Measurements from ENCODE around the gene VAV3. TPM values are rescaled to one million over a fixed set of nuclear protein-coding genes. Genes with fewer than 3 reads are reported as not detected.
"Not testable (repeated sequence)": the region's sequence is repeated elsewhere in the genome, so short reads cannot be mapped to it uniquely, and the experiment has no call there.

VAV3 gene
- total and polyA plus RNA-seq, 8 donors, result 7.1 to 21.4 (median 12.8) TPM

- no peak for ATAC-seq
- no peak for TF ChIP-seq CTCF (IDR thresholded peaks at IDR 0.05)
- Histone ChIP-seq H3K4me1 (peaks cover 0 to 2% (median 0%) of the 10 kb centered on the region in 3 donors), H3K4me3 (no peak overlapping the region), H3K36me3 (no peaks in the 10 kb centered on the region), H3K9me3 (no peaks in the 10 kb centered on the region), H3K27ac (no peak overlapping the region), H3K27me3 (no peaks in the 10 kb centered on the region)
- intact Hi-C loops (cut with DNase I), result no loop called here
- WGBS, 2 donors, result 68 to 82% methylated on average over 4 of the region's 4 CpGs
- no peak for DNase-seq
- no peak for FAIRE-seq
Observed at GRCh38 chr1:107657356-107657755, 307.6 kb downstream of the VAV3 start.

- no peak for TF ChIP-seq CTCF (IDR thresholded peaks at IDR 0.05)
- H3K4me3 ChIP-seq, result no peak overlapping the region
- no peak for FAIRE-seq
- intact Hi-C loops (cut with DNase I), result no loop called here
- H3K9me3 ChIP-seq, result no peaks in the 10 kb centered on the region
- H3K27me3 ChIP-seq, result no peaks in the 10 kb centered on the region
- peaks cover 0 to 2% (median 0%) of the 10 kb centered on the region in 3 donors for H3K4me1 ChIP-seq
- ATAC-seq, result no peak
- no peak for DNase-seq
- 16 to 26% methylated on average over 2 of the region's 2 CpGs for WGBS, 2 donors
- no peak overlapping the region for H3K27ac ChIP-seq
- H3K36me3 ChIP-seq, result no peaks in the 10 kb centered on the region
Observed at GRCh38 chr1:107653765-107654164, 311.2 kb downstream of the VAV3 start.

- H3K36me3 ChIP-seq, result no peaks in the 10 kb centered on the region
- no peaks in the 10 kb centered on the region for H3K9me3 ChIP-seq
- ATAC-seq (no peak), DNase-seq (no peak), FAIRE-seq (no peak)
- peaks cover 0 to 2% (median 0%) of the 10 kb centered on the region in 3 donors for H3K4me1 ChIP-seq
- TF ChIP-seq CTCF (IDR thresholded peaks at IDR 0.05), result no peak
- H3K27me3 ChIP-seq, result no peaks in the 10 kb centered on the region
- intact Hi-C loops (cut with DNase I), result no loop called here
- no peak overlapping the region for H3K27ac ChIP-seq
- 25 to 32% methylated on average over 1 of the region's 1 CpG for WGBS, 2 donors
- H3K4me3 ChIP-seq, result no peak overlapping the region
Observed at GRCh38 chr1:107653005-107653404, 312.0 kb downstream of the VAV3 start.

GRCh38 chr1:107650825-107651224 is 314.2 kb downstream of the VAV3 start:
- H3K36me3 ChIP-seq; FAIRE-seq; H3K27me3 ChIP-seq; ATAC-seq; DNase-seq; H3K27ac ChIP-seq; H3K4me1 ChIP-seq; H3K4me3 ChIP-seq; intact Hi-C loops (cut with DNase I); H3K9me3 ChIP-seq: not testable (repeated sequence)
- WGBS, 2 donors, result 78 to 83% methylated on average over 2 of the region's 2 CpGs

GRCh38 chr1:107649023-107649422 is 316.0 kb downstream of the VAV3 start:
- peaks cover 0 to 2% (median 0%) of the 10 kb centered on the region in 3 donors for H3K4me1 ChIP-seq
- H3K27ac ChIP-seq, result no peak overlapping the region

More at GRCh38 chr1:107649023-107649422, 316.0 kb downstream of the VAV3 start:
- no peak for TF ChIP-seq CTCF (IDR thresholded peaks at IDR 0.05)
- Histone ChIP-seq H3K36me3 (no peaks in the 10 kb centered on the region), H3K9me3 (no peaks in the 10 kb centered on the region), H3K27me3 (no peaks in the 10 kb centered on the region), H3K4me3 (no peak overlapping the region)
- 31 to 44% methylated on average over 3 of the region's 3 CpGs for WGBS, 2 donors
- DNase-seq (no peak), FAIRE-seq (no peak), ATAC-seq (peak in 1 of 4 donors; percentile 20)
- intact Hi-C loops (cut with DNase I), result no loop called here

Data from pancreas (tissue), 10 donors.